ENCODE measurements around the gene CHMP4B. TPM values are rescaled to one million over a fixed set of nuclear protein-coding genes. Genes with fewer than 3 reads are reported as not detected.

Gene CHMP4B
- total RNA-seq, 2 experiments from 2014 or later, result 44.2 to 49.3 TPM

DNA sequence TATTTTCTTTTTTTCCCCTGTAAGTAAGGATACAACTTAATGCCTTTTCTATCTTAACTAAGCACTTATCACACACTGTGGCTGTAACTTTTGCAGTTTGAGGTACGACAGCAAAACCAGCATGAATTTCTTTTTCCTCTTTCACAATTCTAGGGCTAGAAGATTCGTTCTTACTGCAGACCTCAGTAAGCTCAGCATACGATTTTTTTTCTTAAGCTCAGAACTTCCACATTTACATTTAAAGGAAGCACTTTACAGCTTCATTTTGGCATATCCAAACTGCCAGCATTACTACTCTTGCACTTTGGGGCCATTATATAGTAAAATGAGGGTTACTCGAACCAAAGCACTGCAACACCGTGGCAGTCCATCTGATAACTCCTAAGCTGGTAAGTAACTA, 889 bp upstream of the CHMP4B start:
- intact Hi-C loops (cut with DNase I, micrococcal nuclease), result loop anchor here (2.0 to 10.0 kb wide), 9 partner anchors 47 to 1695 kb away; partner anchors contain the start of genes AHCY (in 1 of the 2), ITCH (in 1 of the 2), PXMP4 (in 1 of the 2) and SNTA1 (in 1 of the 2)
- no peaks in the 10 kb centered on the region for H3K27me3 Mint-ChIP-seq
- Histone ChIP-seq H3K4me3 (ENCODE audit: low read length) (no peak overlapping the region), H3K27ac (ENCODE audit: low read depth in 1 of 2, low read length in 2 of 2) (no peak overlapping the region), H3K27me3 (ENCODE audit: control insufficient read depth in 1 of 2, insufficient read depth in 2 of 2, low read length in 2 of 2) (no peaks in the 10 kb centered on the region), H3K9me3 (ENCODE audit: control insufficient read depth in 1 of 2, insufficient read depth in 1 of 2, low read length in 2 of 2) (no peaks in the 10 kb centered on the region), H3K36me3 (ENCODE audit: insufficient read depth, low read length) (no peaks in the 10 kb centered on the region), H3K4me1 (ENCODE audit: insufficient read depth, low read length) (peaks cover 38% of the 10 kb centered on the region)
- H3K36me3 Mint-ChIP-seq (ENCODE audit: low read depth), result peaks cover 20% of the 10 kb centered on the region
- POLR2A ChIA-PET, result interaction anchor here (1.3 to 2.9 kb wide), 7 partner anchors 24 to 409 kb away, joined by 4 to 40 read pairs (median 10); partner anchors contain the start of genes CDK5RAP1, EIF2S2, RALY and ZNF341
- peaks cover 41% of the 10 kb centered on the region for H3K4me1 Mint-ChIP-seq (ENCODE audit: low read depth)
- DNase-seq (no peak), ATAC-seq (ENCODE audit: poor library complexity) (no peak)
- H3K4me3 Mint-ChIP-seq, result no peak overlapping the region
- H3K9me3 Mint-ChIP-seq, result no peaks in the 10 kb centered on the region
- CTCF ChIA-PET, result interaction anchor here (0.6 to 1.3 kb wide), 4 partner anchors 9 to 1286 kb away, joined by 3 to 6 read pairs (median 3); no protein-coding TSS in a partner anchor
- TF ChIP-seq, protein P1, sequence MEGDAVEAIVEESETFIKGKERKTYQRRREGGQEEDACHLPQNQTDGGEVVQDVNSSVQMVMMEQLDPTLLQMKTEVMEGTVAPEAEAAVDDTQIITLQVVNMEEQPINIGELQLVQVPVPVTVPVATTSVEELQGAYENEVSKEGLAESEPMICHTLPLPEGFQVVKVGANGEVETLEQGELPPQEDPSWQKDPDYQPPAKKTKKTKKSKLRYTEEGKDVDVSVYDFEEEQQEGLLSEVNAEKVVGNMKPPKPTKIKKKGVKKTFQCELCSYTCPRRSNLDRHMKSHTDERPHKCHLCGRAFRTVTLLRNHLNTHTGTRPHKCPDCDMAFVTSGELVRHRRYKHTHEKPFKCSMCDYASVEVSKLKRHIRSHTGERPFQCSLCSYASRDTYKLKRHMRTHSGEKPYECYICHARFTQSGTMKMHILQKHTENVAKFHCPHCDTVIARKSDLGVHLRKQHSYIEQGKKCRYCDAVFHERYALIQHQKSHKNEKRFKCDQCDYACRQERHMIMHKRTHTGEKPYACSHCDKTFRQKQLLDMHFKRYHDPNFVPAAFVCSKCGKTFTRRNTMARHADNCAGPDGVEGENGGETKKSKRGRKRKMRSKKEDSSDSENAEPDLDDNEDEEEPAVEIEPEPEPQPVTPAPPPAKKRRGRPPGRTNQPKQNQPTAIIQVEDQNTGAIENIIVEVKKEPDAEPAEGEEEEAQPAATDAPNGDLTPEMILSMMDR (IDR thresholded peaks at IDR 0.05), result no peak
- no peak overlapping the region for H3K27ac Mint-ChIP-seq

DNA sequence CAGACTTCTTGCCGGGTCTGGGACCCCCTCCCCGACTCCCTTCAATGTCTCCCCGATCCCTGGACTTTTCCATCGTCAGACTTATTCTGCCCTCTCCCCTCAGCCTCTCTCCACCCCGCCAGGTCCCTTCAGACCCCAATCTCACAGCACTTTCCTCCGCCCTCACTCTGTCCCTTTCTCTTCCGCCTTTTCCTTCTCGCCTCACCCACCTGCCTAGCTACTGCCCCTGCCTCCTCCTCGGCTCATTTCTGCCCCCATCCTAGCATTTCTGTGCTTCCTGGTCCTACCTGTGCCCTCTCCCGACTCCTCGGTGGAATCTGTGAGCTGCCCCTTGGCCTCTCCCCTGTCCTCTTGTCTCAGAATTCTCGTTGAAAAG, 616 bp downstream of the CHMP4B start:
- Histone ChIP-seq H3K27me3 (ENCODE audit: control insufficient read depth in 1 of 2, insufficient read depth in 2 of 2, low read length in 2 of 2) (no peaks in the 10 kb centered on the region), H3K36me3 (ENCODE audit: insufficient read depth, low read length) (no peaks in the 10 kb centered on the region), H3K4me3 (ENCODE audit: low read length) (peak overlapping the region; percentile 83), H3K9me3 (ENCODE audit: control insufficient read depth in 1 of 2, insufficient read depth in 1 of 2, low read length in 2 of 2) (no peaks in the 10 kb centered on the region), H3K4me1 (ENCODE audit: insufficient read depth, low read length) (peaks cover 45% of the 10 kb centered on the region), H3K27ac (ENCODE audit: low read depth in 1 of 2, low read length in 2 of 2) (peak overlapping the region; percentile 38 to 66)
- peak overlapping the region; percentile 93 for H3K27ac Mint-ChIP-seq
- ATAC-seq (ENCODE audit: poor library complexity) (no peak), DNase-seq (peak in 4 of 14 experiments; percentile 14 to 46 (median 24))
- intact Hi-C loops (cut with DNase I, micrococcal nuclease), result loop anchor here (1.0 to 10.0 kb wide), 12 partner anchors 46 to 1697 kb away; partner anchors contain the start of genes PXMP4 (in 2 of the 2), RALY (in 2 of the 2), AHCY (in 1 of the 2) and EIF2S2 (in 1 of the 2)
- peak overlapping the region; percentile 100 for H3K4me3 Mint-ChIP-seq
- H3K9me3 Mint-ChIP-seq, result no peaks in the 10 kb centered on the region
- ChIA-PET POLR2A (interaction anchor here (1.1 to 2.9 kb wide), 14 partner anchors 10 to 322 kb away, joined by 3 to 40 read pairs (median 7); partner anchors contain the start of genes CBFA2T2, EIF2S2, PXMP4 and RALY), CTCF (no interaction called here)
- H3K27me3 Mint-ChIP-seq, result no peaks in the 10 kb centered on the region
- H3K4me1 Mint-ChIP-seq (ENCODE audit: low read depth), result peaks cover 56% of the 10 kb centered on the region
- peaks cover 28% of the 10 kb centered on the region for H3K36me3 Mint-ChIP-seq (ENCODE audit: low read depth)
- TF ChIP-seq, protein P1 (IDR thresholded peaks at IDR 0.05), result no peak

DNA sequence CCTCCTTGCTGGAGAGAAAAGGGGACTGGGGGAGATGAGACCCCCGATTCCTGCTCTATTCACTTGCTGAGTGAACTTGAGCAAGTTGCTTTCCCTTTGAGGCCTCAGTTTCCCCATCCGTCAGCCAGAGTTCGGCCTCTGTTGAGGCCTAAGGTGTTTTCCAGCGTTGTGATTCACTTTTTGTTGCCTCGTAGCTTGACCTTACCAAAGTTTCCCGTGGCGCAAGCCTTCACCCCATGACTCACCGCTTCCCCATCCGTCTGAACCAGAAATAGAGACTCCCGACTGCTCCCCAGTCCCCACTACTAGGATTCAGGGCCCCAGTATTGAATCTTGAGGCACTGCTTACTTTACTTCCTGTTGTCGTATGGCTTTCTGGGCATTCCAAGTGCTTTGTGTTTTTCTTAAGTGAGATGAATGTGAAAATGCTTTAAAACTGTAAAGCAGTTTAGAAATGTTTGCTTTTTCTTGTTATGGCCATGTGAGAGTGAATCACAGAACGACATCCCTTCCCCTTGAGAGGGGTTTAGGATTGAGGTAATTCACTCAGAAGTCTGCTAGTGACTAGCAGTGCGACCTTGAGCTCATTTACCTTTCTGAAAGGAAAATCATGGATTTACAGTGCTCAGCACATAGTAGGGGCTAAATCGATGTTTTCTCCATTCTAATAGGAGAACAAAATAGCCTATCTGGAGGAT, 1.2 kb downstream of the CHMP4B start:
- H3K4me1 ChIP-seq (ENCODE audit: insufficient read depth, low read length), result peaks cover 45% of the 10 kb centered on the region
- intact Hi-C loops (cut with DNase I, micrococcal nuclease), result loop anchor here (5.0 to 10.0 kb wide), 6 partner anchors 45 to 1698 kb away; partner anchors contain the start of genes AHCY (in 1 of the 2), ITCH (in 1 of the 2), SNTA1 (in 1 of the 2) and TRPC4AP (in 1 of the 2)
- peak overlapping the region; percentile 83 for H3K4me3 ChIP-seq (ENCODE audit: low read length)

More for the DNA sequence above, 1.2 kb downstream of the CHMP4B start:
- TF ChIP-seq, protein P1 (IDR thresholded peaks at IDR 0.05), result no peak
- Mint-ChIP-seq H3K27ac (peak overlapping the region; percentile 93), H3K27me3 (no peaks in the 10 kb centered on the region), H3K4me1 (ENCODE audit: low read depth) (peaks cover 57% of the 10 kb centered on the region), H3K36me3 (ENCODE audit: low read depth) (peaks cover 31% of the 10 kb centered on the region), H3K4me3 (peak overlapping the region; percentile 100), H3K9me3 (no peaks in the 10 kb centered on the region)
- H3K36me3 ChIP-seq (ENCODE audit: insufficient read depth, low read length), result no peaks in the 10 kb centered on the region
- H3K27ac ChIP-seq (ENCODE audit: low read depth in 1 of 2, low read length in 2 of 2), result peak overlapping the region; percentile 38 to 66
- no peaks in the 10 kb centered on the region for H3K27me3 ChIP-seq (ENCODE audit: control insufficient read depth in 1 of 2, insufficient read depth in 2 of 2, low read length in 2 of 2)
- ATAC-seq (ENCODE audit: poor library complexity) (no peak), DNase-seq (peak in 6 of 14 experiments; percentile 16 to 80 (median 31))
- ChIA-PET POLR2A (interaction anchor here (0.6 to 2.9 kb wide), 10 partner anchors 17 to 300 kb away, joined by 3 to 40 read pairs (median 7); partner anchors contain the start of genes EIF2S2, RALY and ZNF341), CTCF (no interaction called here)
- H3K9me3 ChIP-seq (ENCODE audit: control insufficient read depth in 1 of 2, insufficient read depth in 1 of 2, low read length in 2 of 2), result no peaks in the 10 kb centered on the region
